HCT116 (cell line): ENCODE data around the gene RTL10.

ENCODE experiments used
- EZH2 ChIP-seq: fragments of 200-600 bp; sonication (generic); IDR thresholded peaks from 2 replicates; pipeline ENCODE4 v1.6.1; 2017; ENCODE audit warnings: antibody characterized with exemption, mixed run types
- EZH2phosphoT487 ChIP-seq: fragments of 200-600 bp; IDR thresholded peaks from 2 replicates; pipeline ENCODE4 v1.6.1; 2018; ENCODE audit warnings: antibody characterized with exemption, borderline replicate concordance
- POLR2A ChIP-seq: IDR thresholded peaks from 2 replicates; pipeline ENCODE4 v1.7.0; 2011; ENCODE audit warnings: borderline replicate concordance; ENCODE audit not compliant: insufficient read depth, insufficient read length; ENCODE audit errors: extremely low read depth
- POLR2AphosphoS5 ChIP-seq: IDR thresholded peaks from 2 replicates; pipeline ENCODE4 v1.6.1; 2011; ENCODE audit warnings: mild to moderate bottlenecking, low read depth, low read length, moderate library complexity
- SIN3A ChIP-seq: IDR thresholded peaks from 2 replicates; pipeline ENCODE4 v1.6.1; 2012; ENCODE audit warnings: low read depth
- ZNF274 ChIP-seq: fragments of 200-500 bp; sonication (Bioruptor generic); IDR thresholded peaks from 2 replicates; pipeline ENCODE4 v1.6.1; 2014; ENCODE audit warnings: mild to moderate bottlenecking, low read depth, low read length, inconsistent platforms
- TF ChIP-seq, protein P1 (sequence below): IDR thresholded peaks from 2 replicates; pipeline ENCODE4 v1.6.1; 2012; ENCODE audit warnings: low read depth
- TF ChIP-seq, protein P2 (sequence below), 3 experiments: fragments of 200-600 bp in 1 of 3; sonication (generic) in 1 of 3; IDR thresholded peaks in 2 of 3; conservative IDR thresholded peaks in 1 of 3; 2 replicates each; pipeline ENCODE4 v1.5.1; 2012 to 2017; ENCODE audit warnings: low read depth in 2 of 3, low read length in 2 of 3, antibody characterized with exemption in 1 of 3, borderline replicate concordance in 1 of 3, control low read depth in 1 of 3, mild to moderate bottlenecking in 1 of 3, mixed read lengths in 1 of 3, mixed run types in 1 of 3, moderate library complexity in 1 of 3; ENCODE audit not compliant: insufficient read depth in 1 of 3
- TF ChIP-seq, protein P3 (sequence below): IDR thresholded peaks from 2 replicates; pipeline ENCODE4 v1.6.1; 2012

DNA sequence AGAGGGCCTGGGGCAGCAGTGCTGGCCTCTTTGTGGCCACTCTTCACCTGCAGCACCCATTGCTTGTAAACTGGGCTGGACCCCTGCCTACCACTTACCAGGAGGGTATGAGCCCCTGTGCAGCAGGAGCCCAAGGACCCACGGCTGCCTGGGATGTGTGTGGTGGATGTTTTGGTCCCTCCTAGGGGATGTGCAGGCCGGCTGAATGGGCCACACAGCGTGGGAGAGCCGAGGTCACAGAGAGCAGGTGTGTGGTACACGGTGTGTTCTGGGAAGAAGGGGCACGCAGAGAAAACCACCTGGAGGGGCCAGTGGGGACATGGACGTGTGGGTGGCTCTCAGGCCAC is 19.3 kb upstream of the RTL10 start:
- TF ChIP-seq EZH2phosphoT487 (no peak), POLR2A (no peak), POLR2AphosphoS5 (no peak), EZH2 (no peak), ZNF274 (no peak), SIN3A (no peak)
- TF ChIP-seq, protein P1, sequence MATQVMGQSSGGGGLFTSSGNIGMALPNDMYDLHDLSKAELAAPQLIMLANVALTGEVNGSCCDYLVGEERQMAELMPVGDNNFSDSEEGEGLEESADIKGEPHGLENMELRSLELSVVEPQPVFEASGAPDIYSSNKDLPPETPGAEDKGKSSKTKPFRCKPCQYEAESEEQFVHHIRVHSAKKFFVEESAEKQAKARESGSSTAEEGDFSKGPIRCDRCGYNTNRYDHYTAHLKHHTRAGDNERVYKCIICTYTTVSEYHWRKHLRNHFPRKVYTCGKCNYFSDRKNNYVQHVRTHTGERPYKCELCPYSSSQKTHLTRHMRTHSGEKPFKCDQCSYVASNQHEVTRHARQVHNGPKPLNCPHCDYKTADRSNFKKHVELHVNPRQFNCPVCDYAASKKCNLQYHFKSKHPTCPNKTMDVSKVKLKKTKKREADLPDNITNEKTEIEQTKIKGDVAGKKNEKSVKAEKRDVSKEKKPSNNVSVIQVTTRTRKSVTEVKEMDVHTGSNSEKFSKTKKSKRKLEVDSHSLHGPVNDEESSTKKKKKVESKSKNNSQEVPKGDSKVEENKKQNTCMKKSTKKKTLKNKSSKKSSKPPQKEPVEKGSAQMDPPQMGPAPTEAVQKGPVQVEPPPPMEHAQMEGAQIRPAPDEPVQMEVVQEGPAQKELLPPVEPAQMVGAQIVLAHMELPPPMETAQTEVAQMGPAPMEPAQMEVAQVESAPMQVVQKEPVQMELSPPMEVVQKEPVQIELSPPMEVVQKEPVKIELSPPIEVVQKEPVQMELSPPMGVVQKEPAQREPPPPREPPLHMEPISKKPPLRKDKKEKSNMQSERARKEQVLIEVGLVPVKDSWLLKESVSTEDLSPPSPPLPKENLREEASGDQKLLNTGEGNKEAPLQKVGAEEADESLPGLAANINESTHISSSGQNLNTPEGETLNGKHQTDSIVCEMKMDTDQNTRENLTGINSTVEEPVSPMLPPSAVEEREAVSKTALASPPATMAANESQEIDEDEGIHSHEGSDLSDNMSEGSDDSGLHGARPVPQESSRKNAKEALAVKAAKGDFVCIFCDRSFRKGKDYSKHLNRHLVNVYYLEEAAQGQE, result no peak
- TF ChIP-seq, protein P2, sequence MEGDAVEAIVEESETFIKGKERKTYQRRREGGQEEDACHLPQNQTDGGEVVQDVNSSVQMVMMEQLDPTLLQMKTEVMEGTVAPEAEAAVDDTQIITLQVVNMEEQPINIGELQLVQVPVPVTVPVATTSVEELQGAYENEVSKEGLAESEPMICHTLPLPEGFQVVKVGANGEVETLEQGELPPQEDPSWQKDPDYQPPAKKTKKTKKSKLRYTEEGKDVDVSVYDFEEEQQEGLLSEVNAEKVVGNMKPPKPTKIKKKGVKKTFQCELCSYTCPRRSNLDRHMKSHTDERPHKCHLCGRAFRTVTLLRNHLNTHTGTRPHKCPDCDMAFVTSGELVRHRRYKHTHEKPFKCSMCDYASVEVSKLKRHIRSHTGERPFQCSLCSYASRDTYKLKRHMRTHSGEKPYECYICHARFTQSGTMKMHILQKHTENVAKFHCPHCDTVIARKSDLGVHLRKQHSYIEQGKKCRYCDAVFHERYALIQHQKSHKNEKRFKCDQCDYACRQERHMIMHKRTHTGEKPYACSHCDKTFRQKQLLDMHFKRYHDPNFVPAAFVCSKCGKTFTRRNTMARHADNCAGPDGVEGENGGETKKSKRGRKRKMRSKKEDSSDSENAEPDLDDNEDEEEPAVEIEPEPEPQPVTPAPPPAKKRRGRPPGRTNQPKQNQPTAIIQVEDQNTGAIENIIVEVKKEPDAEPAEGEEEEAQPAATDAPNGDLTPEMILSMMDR (IDR thresholded peaks at IDR 0.05 in 2 of 3, conservative IDR thresholded peaks at IDR 0.05 in 1 of 3; ENCODE audit: borderline replicate concordance in 1 of 3, insufficient read depth in 1 of 3, low read depth in 2 of 3, low read length in 2 of 3), result no peak
- TF ChIP-seq, protein P3, sequence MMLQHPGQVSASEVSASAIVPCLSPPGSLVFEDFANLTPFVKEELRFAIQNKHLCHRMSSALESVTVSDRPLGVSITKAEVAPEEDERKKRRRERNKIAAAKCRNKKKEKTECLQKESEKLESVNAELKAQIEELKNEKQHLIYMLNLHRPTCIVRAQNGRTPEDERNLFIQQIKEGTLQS, result no peak
